Daoy (cell line): ENCODE measurements around the gene RAB26. TPM values are rescaled to one million over a fixed set of nuclear protein-coding genes. Genes with fewer than 3 reads are reported as not detected.

ENCODE experiments used
- DNase-seq: peaks from one replicate; pipeline ENCODE4 v3.0.0-alpha.2; 2015; ENCODE audit warnings: low read depth
- total RNA-seq: library from RNA; depleted of rRNA; stranded (reverse); fragments of >200 nt; shearing (Covaris generic); gene quantifications from 2 replicates; pipeline ENCODE4 v1.2.3, GENCODE V29; 2014

RAB26 gene
- total RNA-seq, 1 experiment from 2014 or later = 0.11 TPM

DNA sequence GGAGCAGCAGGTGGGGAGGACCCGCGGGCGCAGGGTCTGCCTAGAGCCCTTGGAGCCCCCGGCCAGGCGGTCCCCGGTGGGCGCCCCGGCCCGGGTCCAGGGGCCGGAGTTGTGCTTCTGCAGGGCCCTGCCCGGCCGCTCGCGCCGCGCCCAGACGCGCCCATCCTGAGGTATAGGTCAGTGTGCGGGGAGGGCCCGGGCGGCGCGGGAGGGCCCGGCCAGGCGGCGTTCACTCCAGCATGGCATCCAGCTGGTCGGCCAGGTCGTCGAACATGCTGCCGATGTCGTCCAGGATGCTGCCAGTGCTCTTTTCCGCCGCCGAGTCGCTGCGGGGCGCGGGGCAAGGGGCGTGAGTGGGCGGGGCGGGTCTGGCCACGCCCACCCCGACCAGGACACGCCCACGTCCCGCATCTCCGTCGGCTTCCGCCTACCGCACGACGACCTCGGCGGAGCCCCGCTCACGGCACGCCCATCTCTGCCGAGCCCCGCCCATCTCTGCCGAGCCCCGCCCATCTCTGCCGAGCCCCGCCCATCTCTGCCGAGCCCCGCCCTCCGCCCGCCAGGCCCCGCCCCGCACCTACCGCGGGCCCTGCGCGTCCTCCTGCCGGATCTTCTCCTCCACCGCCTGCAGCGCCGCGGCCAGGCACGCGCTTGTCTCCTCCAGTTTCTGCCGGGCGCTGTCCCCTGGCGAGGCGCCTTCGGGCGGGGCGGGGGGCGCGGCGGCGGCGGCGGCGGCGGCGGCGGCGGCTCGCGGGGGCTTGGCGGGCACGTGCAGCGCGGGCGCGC lies 30.1 kb downstream of the RAB26 start:
- no peak for DNase-seq

DNA sequence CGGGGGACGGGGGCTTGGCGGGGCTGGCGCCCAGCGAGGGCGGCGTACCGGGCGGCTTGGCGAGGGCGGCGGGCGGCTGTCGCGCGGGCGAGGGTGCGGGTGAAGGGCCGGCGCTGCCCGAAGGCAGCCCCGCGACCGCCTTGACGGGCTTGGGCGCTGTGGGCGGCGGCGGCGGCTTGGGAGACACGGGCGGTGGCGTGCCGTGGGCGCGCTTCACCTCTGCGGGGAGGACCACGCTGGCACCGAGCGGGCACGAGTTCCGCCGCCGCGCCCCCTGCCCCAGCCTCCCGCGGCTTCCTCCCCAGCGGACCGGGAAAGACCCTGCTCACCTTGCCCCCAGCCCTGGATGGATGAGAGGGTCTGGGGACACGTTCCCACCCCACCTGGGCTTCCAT lies 30.7 kb downstream of the RAB26 start:
- DNase-seq = no peak

DNA sequence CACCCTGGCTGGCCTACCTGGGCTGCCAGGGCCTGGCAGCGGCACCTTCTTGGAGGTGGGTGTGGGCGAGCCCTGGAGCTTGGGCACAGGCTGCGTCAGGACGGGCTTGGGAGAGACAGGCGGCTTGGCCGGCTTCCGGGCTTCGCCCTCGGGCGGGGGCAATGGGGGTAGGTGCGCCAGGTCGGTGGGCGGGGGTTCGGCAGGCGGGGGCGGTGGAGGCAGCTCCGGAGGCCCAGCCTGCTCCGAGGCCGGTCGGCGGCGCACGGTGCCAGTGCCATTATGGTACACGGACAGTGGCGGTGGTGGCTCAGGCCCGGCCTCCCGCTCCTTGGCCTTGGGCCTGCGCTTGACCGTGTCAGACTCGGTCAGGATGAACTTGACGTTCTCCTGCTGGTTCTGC lies 31.2 kb downstream of the RAB26 start:
- no peak for DNase-seq

DNA sequence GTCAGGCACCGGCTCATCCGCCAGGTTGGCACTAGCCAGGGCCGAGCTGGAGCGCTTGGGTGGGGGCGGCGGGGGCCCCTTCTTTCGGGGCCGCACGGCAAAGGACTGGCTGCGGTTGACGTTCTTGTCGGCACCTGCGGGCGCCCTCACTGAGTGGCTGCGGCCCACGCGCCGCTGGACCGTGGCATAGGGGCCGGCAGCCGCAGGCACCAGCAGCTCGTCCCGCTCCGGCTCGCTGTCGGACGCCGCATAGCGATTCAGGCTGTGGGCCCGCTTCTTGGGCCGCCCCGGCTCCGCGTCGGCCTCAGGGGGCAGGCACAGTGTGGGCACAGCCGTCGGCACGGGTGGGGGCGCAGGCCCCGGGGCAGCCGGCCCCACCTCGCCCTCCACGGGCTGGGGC lies 32.0 kb downstream of the RAB26 start:
- no peak for DNase-seq

DNA sequence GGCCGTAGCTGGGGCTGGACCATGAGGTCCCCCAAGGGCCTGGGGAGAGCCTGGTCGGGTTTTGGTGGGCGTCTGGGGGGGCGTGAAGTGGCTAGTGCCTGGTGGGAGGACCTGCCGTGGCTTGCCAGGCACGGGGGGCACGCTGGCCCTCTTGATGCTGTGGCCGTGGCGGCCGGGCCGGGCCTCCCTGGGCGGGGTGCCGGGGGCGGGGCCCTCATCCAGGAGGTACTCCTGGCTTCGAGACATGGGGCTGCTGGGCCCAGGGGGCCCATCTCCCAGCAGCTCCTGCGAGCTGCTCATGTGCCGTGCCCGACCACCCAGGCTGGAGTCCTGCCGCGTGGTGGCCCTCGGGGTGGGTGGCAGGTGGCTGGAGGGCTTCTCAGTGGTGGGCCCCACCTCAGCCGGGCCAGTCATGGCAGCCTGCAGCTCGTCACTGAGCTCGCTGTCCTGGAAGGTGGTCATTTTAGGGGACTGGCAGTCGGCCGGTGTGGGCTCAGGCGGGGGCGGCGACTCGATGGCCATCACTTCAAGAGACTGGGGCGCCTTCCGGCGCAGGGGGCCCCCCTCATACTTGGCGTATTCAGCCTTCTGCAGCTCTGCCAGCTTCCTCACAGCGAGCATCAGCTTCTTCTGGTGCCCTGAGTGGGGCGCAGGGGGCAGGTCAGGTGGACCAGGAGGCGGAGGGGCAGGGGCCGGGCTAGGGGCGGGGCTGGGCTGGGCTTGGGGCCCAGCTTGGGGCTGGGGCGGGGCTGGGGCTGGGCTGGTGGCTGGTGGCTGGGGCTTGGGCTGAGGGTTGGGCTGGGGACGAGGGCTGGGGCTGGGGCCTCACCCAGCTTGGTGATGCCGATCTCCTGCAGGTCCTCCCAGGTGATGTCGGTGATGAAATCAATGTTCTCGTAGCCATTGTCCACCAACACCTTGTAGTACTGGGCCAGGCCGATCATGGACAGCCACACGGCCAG lies 32.8 kb downstream of the RAB26 start:
- DNase-seq = no peak

DNA sequence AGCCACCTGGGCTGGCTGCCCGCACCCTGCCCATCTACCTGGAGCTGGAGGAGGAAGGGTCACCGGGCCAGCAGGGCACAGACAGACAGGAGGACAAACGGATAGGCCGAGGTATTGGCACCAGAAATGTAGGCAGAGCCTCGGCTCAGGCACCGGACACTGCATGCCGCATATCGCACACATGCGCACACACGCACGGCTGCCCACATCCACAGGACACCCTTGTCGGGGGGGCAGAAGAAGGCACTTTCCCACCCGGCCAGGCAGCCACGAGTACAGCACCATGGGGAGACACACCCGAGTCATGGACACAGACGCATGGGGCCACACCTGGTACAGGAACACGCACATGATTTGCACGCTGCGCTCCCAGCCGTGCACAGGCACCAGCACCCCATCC lies 33.5 kb downstream of the RAB26 start:
- DNase-seq = no peak

DNA sequence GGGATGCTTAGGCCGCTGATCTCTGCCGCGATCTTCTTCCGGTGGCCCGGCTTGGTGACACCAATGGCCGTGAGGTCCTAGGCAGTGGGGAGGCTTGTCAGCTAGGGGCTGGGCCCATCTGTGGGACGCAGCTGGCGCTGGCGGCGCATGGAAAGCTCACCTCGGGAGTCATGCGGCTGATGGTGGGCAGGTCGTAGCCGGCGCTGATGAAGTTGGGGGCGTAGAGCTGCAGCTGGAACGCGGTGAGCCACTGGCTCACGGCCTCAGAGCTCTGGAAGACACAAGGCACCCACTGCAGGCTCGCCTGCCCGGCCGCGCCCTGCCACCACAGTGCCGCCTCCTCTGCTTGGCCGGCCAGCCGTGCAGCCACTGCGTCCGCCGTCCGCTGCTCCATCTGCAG lies 35.2 kb downstream of the RAB26 start:
- DNase-seq = no peak

DNA sequence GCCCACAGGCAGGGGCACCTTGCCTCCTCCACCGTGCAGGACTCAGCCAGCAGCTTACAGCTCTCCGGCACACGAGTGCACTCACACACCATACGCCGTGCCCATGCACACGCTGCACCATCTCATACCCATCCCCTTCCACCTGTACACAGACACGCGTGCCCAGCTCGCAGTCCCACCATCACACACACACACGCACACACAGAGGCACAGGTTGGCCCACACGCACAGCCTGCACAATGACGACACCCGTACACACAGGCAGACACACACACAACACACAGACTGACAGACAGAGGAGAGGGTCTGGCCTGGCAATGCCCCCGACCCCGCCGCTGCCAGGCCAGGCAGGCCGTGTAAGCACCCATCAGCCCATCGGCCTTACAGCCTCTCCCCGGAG lies 35.9 kb downstream of the RAB26 start:
- no peak for DNase-seq

DNA sequence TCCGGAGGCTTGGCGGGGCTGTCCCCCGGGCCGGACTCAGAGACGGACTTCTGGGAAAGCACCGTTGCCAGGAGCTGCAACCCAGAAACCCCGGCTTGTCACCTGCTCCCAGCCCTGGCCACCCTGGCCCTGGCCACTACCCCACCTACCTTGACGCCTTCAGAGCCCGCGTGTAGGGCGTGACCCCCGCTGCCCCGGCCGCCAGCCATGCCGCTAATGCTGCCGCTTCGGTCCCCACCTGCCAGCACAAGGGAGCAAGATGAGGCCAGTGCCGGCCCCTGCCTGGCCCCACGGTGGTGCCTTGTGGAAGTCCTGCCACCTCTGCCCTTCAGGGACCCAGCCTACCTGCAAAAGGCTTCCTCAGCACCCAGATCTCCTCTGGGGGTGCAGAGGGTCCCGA lies 36.5 kb downstream of the RAB26 start:
- no peak for DNase-seq

DNA sequence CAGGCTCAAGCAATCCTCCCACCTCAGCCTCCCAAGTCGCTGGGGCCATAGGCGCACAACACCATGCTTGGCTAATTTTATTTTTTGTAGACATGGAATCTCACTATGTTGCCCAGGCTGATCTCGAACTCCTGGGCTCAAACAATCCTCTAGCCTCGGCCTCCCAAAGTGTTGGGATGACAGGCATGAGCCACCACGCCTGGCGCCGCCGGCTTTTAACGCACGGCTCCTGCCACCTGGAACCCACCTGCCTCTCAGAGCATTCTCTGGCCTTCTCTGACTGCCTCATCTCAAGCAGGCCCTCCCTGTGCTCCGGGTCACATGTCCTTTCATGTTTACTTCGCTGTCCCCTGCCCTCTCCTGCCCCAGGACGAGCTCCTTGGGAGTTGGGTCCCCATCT lies 37.6 kb downstream of the RAB26 start:
- DNase-seq = no peak

DNA sequence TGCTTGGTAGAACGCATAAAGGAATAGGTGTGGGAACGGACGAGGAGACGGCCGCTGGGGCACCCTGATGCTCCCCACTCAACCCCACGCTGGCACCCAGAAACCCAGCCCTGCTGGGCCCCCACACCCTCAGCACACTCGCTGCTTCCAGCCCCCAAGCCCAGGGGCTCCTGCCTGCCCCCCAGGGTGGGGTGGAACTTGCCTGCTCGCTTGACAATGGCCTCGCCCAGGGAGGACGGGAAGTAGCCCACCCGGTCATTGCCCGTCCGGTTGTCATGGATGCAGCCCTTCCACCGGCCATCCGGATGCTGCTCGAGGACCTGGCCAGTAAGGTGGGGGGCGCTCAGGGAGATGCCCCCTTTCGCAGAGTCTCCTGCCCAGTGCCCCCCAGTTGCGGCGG lies 38.1 kb downstream of the RAB26 start:
- no peak for DNase-seq

DNA sequence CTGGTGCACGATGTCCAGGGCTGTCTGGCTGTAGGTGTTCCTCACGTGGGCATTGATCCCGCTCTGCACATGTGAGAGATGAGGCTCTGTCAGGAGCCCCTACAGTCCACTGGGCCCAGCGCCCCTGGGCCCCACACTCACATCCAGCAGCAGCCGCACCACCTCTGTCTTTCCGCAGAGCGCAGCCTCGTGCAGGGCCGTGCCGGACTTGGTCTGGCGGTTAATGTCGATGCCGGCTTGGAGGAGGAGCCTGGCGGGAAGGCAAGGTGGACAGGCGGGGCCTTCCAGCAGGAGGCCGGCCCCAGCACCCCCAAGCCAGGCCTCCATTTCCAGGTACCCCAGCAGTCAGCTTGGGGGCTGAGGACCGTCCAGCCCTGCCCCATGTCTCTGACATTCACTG lies 38.8 kb downstream of the RAB26 start:
- no peak for DNase-seq

DNA sequence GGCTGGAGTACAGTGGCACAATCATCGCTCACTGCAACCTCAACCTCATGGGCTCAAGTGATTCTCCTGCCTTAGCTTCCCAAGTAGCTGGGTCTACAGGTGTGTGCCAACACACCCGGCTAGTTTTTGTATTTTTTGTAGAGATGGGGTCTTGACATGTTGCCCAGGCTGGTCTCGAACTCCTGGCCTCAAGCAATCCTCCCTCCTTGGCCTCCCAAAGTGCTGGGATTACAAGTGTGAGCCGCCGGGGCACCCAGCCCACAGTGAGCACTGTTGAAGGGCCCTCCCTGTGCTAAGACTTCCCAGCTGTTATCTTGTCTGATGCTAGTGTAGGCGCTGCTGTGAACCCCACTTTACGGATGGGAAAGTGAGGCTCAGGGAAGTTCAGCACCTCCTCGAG lies 40.0 kb downstream of the RAB26 start:
- DNase-seq = no peak

DNA sequence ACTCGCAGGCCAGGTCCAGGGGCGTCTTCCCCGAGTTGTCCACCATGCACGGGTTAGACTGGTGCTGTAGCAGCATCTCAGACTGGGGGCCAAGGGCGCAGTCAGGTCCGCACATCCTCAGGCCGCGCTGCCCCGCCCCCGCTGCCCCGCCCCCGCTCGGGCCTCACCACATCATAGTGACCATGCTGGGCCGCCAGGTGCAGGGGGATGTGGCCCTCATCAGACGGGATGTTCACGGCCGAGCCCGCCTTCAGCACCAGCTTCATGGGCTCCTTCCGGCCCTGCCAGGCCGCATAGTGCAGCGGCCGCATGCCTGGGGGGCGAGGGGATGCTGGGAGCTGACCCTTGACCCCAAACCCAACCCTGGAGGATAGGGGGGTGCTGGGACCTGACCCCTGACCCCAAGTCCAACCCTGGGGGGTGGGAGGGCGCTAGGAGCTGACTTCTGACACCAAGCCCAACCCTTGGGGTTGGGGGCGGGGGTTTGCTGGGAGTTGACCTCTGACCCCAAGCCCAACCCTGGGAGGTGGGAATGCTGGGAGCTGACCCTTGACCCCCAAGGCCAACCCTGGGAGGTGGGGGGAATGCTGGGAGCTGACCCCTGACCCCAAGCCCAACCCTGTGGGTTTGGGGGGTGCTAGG lies 40.9 kb downstream of the RAB26 start:
- no peak for DNase-seq

DNA sequence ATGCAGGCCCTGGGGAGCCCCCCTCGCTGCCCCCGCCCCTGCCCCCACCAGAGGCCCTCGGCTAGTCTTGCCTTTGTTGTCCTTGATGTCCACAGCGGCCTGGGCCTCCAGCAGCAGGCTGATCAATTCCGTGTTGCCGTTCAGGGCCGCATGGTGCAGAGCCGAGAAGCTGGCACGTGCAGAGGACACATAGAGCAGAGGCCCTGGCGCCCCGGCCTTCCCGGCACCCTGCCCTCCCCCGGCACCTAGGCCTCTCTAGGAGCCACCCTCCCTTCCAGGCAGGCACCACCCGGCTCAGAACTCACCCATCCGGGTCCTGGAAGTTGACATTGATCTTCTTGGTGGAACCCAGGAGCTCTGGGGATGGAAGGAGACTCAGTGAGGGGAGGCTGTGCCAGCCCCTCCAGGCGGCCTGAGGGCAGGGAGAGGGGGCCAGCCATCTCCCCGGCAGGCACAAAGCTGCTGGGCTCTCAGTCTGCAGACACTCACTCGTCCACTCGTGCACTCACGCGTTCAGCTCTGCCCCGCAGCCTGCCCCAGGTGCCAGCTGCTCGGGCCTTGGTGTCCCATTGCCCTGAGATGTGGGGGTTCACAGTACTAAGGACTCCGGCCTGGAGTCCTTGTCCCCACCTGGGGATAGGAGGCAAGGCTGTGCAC lies 41.7 kb downstream of the RAB26 start:
- DNase-seq = no peak

DNA sequence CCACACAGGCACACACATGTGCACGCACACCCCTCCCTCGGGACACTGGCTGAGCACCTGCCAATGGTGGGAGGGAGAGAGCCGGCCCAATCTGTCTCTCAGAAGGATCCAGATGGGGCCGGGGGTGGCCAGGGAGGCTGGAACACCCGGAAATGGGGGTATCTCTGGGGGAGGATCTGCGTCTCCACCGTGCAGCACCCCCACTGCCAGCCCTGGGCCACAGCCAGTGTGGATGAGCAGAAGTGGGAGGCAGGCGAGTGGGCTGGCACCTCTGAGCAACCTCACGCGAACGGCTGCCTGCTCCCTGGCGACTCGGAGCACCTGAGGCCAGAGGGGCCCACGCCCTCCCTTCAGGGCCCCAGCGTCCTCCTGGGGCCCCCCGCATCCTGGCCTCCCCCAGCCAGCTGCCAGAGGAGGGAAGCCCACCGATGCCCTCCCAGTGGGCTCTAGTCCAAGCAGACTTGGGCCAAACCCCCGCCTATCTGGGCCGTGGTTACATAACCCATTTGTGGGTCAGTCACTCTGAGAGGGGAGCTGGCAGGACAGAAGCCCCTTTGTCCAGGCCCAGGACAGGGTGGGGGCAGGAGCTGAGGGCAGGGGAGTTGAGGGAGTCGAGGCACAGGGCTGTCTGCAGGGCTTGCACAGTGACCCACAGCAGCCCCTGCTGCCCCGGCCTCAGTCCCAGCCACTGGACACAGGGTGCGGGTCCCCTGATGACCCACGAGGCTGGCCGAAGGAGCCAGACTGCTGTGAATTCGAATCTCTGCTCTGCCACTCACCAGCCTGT lies 42.4 kb downstream of the RAB26 start:
- DNase-seq = no peak

DNA sequence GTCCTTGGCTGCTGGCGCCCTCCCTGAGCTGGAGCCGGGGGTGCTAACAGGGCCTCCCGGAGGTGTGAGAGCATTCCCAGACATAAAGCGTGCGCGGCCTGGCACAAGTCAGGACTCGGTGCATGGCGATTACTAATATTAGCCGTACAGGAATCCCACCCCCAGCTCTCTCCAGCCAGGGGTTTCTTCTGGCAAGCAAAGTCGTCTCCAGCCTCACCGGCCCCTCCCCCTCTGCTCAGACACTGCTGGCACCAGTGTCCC lies 43.0 kb downstream of the RAB26 start:
- no peak for DNase-seq

DNA sequence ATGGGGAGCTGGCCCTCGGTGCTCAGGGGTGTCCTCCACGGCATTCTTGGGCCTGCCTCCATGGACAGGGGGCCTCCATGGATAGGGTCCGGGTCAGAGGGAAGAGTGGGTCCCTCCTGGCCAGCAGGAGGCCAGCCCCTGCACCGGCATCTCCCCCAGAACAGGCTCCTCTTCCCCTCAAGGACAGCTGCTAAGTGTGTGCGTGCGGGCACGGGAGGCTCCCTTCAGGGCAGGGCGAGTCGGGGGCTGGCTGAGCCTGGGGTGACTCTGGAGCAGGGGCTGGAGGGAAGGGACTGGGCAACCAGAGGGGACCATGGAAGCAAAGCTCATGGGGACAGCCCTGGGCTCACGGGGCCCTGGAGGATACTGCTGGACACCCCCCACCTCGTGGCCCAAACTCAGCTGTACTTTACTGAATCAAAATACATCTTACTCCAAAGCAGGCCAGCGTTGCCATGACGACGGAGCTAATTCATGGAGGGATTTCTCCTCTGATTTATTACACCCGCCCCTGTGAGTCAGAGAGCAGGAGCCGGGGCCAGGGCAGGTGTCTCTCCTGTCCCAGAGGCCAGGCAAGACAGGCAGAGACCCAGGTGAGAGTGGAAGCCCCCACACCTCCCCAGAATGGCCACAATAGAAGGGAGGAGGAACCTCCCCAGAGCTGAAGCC lies 45.9 kb downstream of the RAB26 start:
- peak; percentile 68 for DNase-seq

DNA sequence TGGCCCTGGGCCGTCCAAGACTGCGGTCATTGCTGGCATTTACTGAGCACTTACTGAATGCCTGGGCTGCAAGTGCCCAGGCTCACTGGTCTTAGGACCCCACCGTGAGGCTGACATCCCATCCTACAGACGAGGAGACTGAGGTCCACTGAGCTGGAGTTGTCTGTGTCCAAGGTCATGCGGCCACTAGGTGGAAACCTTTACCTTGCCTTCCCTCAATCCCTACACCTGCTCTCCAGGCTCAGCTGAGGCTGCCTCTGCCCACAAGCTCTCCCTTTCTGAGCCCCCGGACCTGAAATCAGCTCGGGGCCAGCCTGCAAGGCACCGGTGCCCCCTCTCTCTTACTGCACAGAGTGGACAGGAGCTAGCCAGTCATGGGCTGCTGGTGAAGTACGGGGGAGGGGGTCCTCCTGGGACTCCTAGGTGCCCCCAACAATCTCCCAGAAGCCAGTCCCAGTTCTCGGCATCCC lies 46.5 kb downstream of the RAB26 start:
- DNase-seq = peak; percentile 65

DNA sequence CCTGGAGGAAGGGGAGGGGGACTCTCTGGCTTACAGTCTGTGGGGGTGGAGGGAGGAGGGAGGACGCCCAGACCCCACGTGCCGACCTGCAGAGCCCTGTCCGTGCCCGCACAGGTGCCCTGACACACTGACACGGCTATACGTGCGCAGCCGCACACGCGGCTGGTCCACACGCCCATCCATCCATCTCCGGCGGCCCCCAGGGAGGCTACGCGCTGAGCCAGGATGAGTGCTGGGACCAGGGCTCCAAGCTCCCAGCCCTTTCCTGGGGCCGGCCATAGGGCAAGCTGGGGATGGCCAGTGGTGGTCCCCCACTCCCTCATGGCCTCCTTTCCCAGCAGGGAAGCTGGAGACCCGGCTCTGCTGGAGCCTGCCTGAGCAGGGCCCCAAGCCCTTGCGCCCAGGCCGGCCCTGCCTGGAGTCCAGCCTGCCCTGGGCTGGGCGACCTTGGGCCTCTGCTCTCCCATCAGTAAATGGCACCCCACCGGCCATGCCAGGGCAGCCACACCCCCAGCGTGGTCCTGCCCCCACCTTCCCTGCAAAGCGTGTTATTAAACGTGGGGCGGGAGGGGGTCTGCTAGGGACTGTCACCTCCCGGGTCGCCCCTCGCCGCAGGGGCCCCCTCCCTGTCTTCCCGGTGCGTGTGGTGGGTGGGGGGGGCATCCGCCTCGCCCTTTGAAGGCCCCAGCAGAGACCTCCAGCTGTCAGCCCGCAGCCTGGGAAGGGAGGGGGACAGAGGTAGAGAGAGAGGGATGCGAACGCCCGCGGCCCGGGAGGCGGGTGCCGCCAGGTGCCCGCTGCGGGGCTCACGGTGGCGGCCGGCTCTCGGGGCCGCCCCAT lies 47.1 kb downstream of the RAB26 start:
- DNase-seq = no peak
